ENCODE measurements around the gene ADAT1. TPM values are rescaled to one million over a fixed set of nuclear protein-coding genes. Genes with fewer than 3 reads are reported as not detected.

Gene ADAT1
- total RNA-seq, 1 donor from 2014 or later = 44.8 TPM

DNA sequence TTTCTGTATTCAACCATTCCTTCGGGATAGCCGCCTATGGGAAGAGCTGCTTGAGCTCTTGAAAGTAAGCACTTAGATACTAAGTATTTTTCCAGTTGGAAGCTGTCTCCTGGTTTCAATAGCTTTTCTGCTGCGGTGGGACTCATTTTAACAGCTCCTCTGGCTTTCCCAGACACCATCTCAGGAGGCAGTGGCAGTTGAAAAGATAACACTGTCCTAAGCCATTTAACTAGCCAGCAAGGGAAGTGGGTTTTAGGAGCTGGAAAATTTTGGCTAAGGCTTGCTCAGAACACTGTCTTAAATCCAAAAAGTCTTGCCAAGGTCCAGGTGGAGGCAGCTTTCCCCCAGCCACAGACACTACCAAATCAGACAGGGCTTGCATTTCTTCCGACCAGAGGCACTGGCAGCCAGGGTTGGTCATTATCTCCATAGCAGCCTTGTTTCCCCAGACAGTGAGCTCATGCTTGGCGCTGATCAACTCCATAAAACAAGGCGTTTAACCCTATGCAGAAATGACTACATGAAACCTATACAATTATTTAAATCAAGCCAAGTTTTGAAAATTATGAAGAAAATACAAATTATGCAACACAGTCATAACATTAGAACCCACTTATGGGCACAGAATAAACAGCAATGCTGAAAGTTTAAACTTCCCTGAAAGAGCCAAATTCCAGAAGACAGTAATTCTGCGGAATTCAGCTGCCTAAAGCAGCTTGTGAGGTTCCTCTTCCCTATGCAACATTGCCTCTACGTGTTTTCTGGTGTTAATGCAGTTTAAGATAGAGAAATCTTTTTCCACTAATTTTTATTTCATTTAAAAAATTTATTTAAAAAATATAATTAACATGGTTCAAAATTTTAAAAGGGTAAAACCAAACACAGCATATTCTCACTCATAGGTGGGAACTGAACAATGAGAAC is 31.9 kb downstream of the ADAT1 start:
- TF ChIP-seq, protein P1, sequence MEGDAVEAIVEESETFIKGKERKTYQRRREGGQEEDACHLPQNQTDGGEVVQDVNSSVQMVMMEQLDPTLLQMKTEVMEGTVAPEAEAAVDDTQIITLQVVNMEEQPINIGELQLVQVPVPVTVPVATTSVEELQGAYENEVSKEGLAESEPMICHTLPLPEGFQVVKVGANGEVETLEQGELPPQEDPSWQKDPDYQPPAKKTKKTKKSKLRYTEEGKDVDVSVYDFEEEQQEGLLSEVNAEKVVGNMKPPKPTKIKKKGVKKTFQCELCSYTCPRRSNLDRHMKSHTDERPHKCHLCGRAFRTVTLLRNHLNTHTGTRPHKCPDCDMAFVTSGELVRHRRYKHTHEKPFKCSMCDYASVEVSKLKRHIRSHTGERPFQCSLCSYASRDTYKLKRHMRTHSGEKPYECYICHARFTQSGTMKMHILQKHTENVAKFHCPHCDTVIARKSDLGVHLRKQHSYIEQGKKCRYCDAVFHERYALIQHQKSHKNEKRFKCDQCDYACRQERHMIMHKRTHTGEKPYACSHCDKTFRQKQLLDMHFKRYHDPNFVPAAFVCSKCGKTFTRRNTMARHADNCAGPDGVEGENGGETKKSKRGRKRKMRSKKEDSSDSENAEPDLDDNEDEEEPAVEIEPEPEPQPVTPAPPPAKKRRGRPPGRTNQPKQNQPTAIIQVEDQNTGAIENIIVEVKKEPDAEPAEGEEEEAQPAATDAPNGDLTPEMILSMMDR (IDR thresholded peaks at IDR 0.05) = no peak
- H3K27me3 ChIP-seq = no peaks in the 10 kb centered on the region
- DNase-seq (no peak), ATAC-seq (peak; percentile 40)
- H3K27ac ChIP-seq = peak overlapping the region; percentile 20
- H3K36me3 ChIP-seq = peaks cover 3% of the 10 kb centered on the region
- no peak overlapping the region for H3K4me3 ChIP-seq
- H3K4me1 ChIP-seq = peaks cover 4% of the 10 kb centered on the region
- H3K9me3 ChIP-seq = no peaks in the 10 kb centered on the region
- intact Hi-C loops (cut with DNase I) = no loop called here

DNA sequence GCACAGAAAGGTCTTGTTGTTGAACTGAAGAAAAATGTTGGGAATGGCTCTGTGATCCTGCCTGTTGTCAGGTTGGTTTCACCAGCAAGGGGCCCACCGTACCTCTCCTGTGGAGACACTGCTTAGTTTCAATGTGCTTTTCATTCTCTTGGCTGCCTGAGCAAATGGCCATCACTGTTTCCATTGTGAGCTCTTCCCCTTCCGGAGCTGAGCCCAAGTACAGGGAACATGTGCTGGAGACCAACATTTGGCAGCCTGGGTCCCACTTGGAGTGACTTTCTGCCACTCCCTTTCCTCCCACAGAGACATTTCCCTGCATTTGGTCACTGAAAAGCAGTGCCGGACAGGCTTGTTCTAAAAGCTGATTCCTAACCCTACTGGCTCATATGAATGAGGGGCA is 33.8 kb downstream of the ADAT1 start:
- ATAC-seq = no peak
- Histone ChIP-seq H3K4me1 (peaks cover 4% of the 10 kb centered on the region), H3K27ac (no peak overlapping the region), H3K4me3 (no peak overlapping the region), H3K36me3 (no peaks in the 10 kb centered on the region), H3K9me3 (no peaks in the 10 kb centered on the region), H3K27me3 (no peaks in the 10 kb centered on the region)
- no peak for DNase-seq
- intact Hi-C loops (cut with DNase I) = no loop called here
- TF ChIP-seq, protein P1 (IDR thresholded peaks at IDR 0.05) = no peak

DNA sequence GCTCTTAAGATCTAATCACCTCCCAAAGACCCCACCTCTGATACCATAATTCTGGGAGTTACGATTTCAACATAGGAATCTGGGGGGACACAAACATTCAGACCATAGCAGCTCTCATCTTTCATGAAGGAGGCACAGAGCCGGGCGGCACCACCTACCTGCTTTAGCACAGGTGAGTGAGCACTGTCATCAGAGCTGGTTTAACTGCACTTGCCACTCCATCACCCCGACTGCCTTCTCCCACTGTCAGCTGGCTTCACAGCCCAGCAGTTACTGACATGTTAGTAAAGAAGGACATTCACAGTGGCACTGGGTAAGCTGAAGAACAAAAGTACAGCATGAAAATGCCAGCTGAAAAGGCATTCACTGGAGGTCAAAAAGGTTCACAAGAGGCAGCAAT is 34.4 kb downstream of the ADAT1 start:
- Histone ChIP-seq H3K4me3 (no peak overlapping the region), H3K9me3 (no peaks in the 10 kb centered on the region), H3K36me3 (no peaks in the 10 kb centered on the region), H3K27ac (no peak overlapping the region), H3K4me1 (peaks cover 4% of the 10 kb centered on the region), H3K27me3 (no peaks in the 10 kb centered on the region)
- DNase-seq = no peak
- ATAC-seq = no peak
- TF ChIP-seq, protein P1 (IDR thresholded peaks at IDR 0.05) = no peak
- intact Hi-C loops (cut with DNase I) = no loop called here

DNA sequence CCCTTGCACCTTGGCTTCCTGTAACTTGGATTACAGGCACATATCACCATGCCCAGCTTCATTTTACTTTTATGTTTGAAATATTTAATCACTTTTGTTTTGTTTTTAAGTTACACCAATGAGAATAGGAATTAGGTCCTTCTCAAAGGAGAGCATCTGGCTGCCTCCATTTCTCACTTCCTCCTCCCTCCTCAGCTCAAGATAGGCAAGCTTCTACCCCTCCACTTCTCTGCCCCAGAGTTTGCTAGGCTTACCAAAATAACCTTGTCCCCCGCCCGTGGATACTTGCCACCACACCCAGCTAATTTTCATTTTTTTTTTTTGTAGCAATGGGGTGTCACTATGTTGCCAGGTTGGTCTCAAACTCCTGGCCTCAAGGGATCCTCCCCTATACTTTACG is 39.0 kb downstream of the ADAT1 start:
- Histone ChIP-seq H3K4me1 (no peaks in the 10 kb centered on the region), H3K9me3 (no peaks in the 10 kb centered on the region), H3K4me3 (no peak overlapping the region), H3K27me3 (no peaks in the 10 kb centered on the region), H3K36me3 (peaks cover 13% of the 10 kb centered on the region), H3K27ac (no peak overlapping the region)
- ATAC-seq (no peak), DNase-seq (no peak)
- TF ChIP-seq, protein P1 (IDR thresholded peaks at IDR 0.05) = no peak
- intact Hi-C loops (cut with DNase I) = no loop called here

DNA sequence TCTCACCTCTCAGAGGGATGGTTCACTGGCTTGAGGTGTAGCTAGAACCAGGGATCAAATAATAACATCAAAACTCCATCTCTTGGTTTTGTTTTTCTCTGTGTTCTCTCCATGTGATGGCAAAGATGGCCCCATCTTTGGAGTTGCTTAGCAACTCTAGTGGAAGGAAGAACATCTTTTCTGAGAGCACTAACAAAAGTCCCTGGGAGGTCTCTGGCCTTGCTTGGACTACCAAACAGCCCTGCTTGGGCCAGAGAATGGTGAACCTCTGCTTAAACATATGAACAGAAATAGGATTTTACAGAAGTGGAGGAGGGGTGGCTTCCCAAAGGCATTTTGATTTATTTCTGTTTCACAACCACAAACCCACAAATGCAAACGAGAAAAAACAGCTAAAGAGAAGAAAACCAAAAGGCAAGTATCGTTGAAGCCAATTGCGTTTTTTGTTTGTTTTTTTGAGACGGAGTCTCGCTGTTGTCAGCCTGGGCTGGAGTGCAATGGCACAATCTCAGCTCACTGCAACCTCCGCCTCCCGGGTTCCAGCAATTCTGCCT is 43.7 kb downstream of the ADAT1 start:
- Histone ChIP-seq H3K27ac (no peak overlapping the region), H3K4me3 (no peak overlapping the region), H3K36me3 (peaks cover 60% of the 10 kb centered on the region), H3K27me3 (no peaks in the 10 kb centered on the region), H3K9me3 (no peaks in the 10 kb centered on the region), H3K4me1 (peaks cover 5% of the 10 kb centered on the region)
- TF ChIP-seq, protein P1 (IDR thresholded peaks at IDR 0.05) = no peak
- intact Hi-C loops (cut with DNase I) = no loop called here
- DNase-seq (no peak), ATAC-seq (no peak)

Measured in upper lobe of right lung (tissue), 1 donor.